Bone marrow (tissue), 2 donors: ENCODE measurements around the gene NTRK1.

Experiments
- DNase-seq, 2 donors: peaks; one replicate each; lab custom pipeline; 2025; lab: John Stamatoyannopoulos, UW

The NTRK1 gene

DNA sequence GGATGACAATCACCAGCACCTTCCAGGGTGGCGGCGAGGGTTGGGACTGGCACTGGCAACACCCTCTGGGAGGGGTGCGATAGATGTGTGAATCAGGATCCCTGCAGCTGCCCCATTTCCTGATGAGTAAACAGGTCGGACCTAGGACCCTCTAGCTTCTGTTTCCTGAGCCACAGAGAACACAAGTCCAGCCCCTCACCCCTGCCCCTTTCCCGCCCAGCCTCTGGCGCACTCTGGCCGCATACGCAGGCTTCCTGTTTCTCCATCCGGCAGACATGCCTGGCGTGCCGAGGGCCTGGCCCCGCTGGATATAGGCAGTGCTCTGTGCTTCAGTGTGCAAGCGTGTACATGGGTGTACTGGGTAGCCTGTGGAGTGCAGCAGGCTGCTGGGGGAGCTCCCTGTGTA lies 37.5 kb downstream of the NTRK1 start:
- peak in 1 of 2 donors; percentile 99 for DNase-seq

DNA sequence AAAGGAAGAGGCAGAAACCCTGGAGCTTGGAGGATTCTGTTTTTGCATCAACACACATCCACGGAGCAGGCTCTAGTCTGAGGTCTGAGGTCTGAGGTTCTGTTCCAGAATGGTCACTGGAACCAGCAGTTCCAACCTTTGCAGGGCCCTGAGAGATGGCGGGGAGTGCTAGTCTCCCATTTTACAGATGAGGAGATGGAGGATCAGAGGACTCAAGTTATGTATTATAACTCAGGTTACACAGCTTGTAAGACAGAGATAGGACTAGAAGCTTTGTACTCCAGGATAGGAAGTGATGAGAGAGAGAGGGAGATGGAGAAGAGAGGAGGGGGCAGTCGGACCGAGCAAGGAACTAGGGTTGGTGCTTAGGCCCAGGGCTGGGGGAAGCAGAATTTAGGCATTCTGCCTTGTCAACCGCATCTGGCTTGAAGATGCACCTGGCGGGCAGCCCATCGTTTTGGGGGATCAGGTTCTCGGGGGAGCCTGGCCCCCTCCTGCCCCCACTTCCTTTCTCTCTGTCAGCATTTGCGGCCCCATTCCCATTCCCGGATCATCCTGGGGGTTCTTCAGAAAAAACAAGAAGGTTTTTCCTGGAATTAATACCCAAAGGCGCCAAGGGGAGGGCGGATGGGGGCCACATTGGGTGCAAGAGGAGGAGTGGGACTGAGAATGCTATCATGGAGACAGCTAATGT lies 38.5 kb downstream of the NTRK1 start:
- no peak for DNase-seq

DNA sequence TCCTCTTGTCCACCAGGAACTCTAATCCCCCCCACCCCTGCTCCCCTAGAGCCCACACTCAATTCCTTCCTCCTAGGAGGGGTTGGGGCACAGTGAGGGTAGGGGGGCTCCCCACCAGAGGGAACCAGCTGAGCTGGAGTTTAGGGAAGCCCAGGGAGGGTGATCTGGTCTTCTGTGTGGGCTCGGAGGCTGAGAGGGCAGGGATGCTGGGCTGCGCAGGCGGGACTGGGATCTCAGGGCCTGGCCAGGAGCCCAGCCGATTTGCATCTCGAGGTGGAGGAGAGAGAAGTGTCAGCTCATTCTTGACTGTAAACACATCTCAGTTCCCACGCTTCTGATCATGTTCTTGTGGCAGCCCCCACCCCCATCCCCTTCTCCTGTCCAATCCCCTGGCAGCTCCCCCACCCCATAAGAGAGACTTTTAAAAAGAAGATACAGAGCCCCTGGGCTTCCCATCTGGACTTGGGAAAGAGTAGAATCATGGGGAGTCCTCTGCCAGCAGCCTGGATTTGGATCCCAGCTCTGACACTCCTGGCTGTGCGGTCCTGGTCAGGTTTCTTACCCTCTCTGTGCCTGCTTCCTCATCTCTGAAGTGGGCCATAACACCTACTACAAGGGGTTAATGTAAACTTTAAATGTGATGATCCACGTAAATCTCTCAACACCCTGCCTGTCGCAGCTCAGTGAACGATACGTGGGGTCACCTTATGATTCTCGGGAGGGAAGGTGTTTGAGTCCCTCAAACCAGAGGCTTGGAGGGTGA lies 39.5 kb downstream of the NTRK1 start:
- DNase-seq, result no peak

DNA sequence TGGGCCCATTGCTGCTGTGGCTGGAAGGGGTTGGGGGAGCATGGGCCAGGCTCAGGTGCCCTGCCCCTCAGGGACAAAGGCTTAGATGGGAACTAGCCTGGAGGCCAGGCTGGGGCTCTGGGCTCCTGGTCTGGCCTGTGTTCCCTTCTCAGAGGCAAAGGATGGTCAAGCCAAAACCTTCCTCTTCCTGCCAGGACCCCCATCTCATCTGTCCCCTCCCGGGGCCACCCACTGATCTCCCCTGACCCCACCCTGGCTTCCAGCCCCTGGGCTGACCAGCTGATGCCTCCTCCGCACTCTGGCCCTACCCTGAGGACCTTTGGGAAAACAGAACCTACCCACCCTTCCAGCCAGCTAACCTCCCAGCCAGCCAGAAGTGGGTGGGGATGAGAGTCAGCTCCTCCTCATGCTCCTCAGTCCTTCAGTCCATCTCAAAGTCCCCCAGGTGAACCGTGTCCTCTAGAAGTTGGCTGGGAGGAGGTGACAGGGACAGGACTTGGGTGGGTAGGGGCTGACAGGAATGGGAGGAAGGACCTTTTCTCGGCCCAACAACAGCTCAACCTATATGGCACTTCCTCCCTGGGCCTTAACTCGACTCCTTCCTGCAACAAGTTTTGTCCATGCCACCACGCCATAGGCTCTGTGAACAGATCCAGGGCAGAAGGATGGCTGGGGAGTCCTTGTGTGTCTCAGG lies 40.4 kb downstream of the NTRK1 start:
- DNase-seq, result no peak

DNA sequence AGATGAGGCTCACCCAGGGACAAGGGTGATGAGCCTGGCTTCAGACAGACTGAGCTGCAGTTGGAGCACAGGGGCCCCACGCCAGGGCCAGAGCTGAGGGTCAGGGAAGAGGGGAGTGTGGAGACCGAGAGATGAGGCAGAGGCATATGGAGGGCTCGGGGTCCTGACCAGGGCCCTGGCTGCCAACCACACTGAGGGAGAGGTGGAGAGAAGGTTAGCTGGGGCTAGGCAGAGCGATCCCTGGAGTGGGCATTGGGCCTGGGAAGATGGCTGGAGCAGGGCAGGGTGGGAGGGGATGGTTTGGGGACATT lies 40.9 kb downstream of the NTRK1 start:
- DNase-seq, result no peak

DNA sequence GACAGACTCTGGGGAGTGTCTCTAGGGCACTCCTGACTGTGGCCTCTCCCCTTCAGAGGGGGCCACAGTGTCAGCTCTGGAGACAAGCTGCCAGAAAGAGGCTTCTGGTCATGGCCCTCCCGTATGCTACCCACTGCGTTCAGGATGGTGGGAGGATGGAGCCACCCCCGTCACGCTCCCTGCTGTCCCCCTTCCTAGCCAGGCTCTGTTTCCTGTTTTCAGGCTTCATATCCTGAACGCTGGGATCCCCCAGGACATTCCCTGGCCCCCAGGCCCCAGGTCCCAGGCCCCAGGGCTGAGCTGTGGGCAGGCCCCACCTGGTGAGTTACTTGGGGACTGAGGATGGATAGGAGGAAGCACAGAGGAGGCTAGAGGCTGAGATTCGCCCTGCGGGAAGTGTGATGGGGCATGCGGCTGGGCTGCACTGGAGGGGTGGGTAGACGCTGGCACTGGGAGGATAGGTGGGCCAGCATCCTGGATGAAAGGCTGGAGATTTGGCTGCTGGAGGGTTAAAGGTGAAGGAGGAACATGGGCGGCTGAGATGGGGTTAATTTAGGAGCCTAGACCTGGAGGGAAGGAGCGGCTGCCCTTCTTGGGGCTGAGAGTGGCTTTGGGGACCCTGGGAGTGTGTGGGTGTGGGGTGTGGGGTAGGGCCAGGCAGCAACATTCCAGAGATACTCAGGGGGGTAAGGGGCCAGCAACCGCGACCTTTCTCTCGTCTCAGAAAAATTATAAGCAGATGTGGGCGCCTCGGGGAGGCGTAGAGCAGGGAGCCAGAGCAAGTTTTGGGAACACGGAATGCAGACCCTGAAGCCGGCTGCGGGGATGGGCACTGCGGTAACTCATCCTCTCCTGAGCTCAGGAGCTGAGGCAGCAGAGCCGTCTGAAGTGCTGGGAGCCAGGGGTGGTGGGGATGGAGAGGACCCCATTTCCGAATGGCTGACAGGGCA lies 41.6 kb downstream of the NTRK1 start:
- no peak for DNase-seq

DNA sequence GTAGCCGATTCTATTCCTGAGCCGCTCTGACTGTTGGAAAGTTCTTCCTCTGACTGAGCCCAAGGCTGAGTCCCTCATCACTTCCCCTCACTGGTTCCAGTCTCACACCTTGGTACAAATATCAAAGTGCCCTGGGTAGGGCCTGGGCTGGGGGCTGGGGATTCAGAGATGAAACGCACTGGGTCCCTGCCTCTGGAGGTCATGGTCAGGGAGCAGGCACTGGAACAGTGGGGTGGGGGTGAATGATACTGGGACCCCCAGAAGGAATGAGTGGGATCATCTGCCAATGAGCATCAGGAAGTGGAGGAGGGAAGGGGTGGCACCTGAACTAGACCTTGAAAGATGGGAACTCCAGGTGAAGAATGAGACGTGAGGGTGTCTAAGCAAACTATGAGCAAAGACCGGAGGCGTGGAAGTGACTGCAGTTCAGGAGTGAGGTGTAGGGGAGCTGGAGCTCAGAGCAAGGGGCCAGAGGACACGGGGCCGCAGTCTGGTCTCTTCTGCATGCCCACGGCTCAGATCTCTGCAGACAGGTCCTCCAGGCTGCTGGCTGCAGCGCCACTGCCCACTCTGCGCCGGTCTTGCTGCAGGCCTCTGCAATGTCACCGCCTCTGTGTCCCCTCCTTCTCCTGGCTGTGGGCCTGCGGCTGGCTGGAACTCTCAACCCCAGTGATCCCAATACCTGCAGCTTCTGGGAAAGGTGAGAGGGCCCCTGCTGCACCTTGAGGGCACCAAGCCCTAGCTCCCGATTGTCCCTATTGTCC lies 42.8 kb downstream of the NTRK1 start:
- no peak for DNase-seq

DNA sequence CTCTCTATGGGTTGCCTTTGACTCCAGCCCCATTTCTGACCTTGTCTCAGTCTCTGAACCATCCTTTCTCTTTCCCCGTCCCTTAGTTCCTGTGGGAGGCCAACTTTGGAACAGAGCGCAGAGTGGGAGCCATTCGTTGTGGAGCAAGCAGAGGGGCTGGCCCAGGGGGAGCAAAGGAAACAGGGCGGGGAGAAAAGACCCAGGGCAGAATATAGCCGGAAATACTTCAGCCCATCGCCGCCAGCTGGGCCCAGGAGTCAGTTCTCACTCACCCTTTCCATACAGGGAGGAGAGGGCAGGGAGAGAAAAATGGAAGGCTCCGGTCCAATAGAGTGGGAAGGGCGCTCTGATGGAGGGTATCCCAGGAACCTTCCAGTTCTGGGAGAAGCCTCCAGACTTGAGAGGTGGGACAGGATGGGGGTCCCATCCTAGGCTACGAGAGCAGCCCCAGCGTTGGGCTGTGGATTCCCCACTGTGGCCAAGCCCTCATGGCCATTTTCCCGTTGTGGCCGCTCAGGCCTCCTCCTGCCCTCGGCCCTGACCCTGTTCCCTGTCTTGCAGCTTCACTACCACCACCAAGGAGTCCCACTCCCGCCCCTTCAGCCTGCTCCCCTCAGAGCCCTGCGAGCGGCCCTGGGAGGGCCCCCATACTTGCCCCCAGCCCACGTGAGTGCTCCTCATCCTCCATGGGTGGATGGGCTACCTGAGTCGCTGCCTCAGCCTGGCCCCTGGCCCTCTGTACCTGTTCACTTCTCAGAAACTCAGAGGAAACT lies 43.7 kb downstream of the NTRK1 start:
- DNase-seq, result no peak

DNA sequence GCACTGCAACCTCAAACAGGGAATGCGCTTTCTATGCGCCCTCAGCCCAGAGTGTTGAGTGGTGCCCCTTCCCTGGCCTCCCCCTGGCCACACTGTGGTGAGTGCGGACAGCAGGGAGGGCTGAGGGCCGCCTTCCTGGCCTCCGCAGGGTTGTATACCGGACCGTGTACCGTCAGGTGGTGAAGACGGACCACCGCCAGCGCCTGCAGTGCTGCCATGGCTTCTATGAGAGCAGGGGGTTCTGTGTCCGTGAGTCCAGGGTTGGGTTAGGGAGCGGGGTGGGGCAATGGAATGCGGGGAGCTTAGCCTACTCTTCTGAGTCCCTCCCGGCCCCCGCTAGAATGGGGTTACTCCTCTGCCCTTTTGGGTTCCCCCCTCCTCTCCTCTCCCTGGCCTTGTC lies 44.5 kb downstream of the NTRK1 start:
- no peak for DNase-seq

DNA sequence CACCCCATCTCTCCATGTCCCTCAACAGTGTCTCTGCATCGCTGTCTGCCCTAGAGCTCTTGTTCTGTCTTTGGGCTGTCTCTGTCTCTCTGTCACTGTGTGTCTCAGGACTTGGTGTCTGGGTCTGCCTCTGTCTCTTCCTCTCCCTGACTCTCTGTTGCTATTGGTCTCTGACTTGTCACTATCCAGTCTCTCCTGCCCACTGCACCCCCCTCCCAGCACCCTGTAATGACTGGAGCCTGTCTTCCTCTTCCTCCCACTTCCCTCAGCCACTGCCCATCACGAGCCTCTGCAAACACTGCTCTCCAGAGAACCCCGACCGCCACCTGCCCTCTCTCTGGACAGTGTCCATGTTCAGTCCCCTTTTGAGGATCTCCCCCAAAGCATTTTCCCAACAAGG lies 45.0 kb downstream of the NTRK1 start:
- DNase-seq, result no peak

DNA sequence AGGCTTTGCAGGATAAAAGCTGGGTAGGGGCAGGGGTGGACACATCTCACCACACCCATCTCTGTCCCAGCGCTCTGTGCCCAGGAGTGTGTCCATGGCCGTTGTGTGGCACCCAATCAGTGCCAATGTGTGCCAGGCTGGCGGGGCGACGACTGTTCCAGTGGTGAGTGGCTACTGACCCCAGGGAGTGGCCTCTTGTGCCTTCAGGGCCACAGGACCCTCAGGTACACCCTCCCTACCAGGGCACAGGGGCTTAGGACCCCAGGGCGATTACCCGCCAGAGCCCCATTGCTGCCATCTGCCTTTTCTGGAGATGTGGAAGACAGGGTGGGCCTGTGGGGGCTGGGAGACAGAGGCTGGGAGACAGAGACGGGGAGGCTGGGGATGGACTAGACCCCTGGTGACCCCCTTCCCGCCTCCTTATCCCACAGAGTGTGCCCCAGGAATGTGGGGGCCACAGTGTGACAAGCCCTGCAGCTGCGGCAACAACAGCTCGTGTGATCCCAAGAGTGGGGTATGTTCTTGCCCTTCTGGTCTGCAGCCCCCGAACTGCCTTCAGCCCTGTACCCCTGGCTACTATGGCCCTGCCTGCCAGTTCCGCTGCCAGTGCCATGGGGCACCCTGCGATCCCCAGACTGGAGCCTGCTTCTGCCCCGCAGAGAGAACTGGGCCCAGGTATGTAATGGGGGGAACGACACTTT lies 45.7 kb downstream of the NTRK1 start:
- DNase-seq, result no peak

DNA sequence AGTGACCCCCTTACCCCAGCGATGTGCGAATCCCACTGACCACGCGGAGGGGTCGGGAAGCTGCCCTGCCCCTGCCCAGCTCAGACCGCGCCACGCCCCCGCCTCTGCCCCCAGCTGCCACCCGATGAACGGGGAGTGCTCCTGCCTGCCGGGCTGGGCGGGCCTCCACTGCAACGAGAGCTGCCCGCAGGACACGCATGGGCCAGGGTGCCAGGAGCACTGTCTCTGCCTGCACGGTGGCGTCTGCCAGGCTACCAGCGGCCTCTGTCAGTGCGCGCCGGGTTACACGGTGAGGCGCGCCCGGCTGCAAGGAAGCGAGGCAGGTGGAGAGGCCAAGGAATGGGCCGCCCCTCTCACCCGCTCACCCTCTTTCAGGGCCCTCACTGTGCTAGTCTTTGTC lies 47.9 kb downstream of the NTRK1 start:
- DNase-seq, result no peak

DNA sequence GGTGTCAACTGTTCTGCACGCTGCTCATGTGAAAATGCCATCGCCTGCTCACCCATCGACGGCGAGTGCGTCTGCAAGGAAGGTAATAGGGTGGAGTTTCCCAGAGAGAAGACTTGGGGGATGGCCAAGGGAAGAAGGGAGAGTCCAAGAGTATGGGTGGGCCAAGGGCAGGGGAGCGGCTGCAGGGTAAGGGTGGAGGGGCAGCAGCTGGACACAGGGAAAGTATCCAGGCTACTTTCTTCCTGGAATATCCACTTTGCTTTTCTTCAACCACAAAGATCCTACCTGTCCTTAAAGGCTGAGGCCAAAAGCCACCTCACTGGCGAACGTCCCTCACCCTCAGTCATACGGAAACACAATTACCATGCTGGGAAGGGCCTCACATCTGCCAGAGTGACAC lies 48.3 kb downstream of the NTRK1 start:
- no peak for DNase-seq

DNA sequence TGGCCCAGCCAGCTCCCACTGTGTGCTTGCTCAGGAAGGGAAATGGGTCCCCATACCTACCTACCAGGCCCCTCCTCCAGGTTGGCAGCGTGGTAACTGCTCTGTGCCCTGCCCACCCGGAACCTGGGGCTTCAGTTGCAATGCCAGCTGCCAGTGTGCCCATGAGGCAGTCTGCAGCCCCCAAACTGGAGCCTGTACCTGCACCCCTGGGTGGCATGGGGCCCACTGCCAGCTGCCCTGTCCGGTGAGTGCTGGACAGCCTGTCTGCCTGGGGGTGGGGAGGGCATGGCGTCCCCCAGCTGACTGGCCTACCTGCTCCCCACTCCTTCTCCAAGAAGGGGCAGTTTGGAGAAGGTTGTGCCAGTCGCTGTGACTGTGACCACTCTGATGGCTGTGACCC lies 49.0 kb downstream of the NTRK1 start:
- no peak for DNase-seq

DNA sequence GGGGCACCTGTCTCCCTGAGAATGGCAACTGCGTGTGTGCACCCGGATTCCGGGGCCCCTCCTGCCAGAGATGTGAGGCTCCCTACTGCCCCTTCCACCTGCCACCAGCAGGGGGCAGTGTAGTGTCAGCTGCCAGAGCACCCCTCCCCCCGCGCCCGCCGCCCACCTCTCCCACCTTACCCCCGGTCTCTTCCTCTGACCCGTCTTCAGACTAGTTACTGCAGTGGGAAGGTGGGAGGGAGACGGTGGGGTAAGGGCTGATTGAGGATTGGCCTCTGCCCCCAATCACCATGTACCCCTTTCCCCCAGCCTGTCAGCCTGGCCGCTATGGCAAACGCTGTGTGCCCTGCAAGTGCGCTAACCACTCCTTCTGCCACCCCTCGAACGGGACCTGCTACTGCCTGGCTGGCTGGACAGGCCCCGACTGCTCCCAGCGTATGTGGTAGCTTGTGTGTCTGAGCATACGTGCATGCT lies 49.7 kb downstream of the NTRK1 start:
- peak in 1 of 2 donors; percentile 21 for DNase-seq

DNA sequence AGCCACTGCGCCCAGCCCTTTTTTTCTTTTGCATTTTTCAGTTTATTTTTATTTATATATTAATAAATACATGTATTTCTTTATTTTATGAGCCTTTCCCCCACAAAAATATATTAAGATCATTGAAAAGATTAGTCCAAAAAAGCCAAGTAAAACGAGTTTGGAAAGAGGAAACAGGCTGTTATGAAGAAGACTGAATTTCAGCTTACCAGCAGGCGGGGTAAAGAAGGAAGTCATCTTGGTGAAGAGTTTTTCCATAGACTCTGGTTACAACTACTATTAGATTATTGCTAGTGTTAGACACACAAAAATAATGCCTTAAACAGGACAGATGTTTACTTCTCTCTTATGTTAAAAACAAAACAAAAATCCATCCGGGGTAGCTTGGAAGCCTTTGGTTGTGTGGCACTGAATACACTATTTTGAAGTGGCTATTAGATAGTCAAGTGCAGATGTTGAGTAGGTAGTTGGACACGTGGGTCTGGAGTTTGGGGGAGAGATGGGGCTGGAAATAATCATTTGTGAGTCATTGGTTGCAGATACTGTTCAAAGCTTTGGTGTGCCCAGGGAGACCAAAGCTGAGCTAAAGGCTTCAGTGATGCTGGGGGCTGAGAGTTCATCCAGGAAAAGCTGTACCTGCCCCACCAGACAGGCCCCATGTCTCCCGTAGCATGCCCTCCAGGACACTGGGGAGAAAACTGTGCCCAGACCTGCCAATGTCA lies 51.1 kb downstream of the NTRK1 start:
- peak in 1 of 2 donors; percentile 24 for DNase-seq

DNA sequence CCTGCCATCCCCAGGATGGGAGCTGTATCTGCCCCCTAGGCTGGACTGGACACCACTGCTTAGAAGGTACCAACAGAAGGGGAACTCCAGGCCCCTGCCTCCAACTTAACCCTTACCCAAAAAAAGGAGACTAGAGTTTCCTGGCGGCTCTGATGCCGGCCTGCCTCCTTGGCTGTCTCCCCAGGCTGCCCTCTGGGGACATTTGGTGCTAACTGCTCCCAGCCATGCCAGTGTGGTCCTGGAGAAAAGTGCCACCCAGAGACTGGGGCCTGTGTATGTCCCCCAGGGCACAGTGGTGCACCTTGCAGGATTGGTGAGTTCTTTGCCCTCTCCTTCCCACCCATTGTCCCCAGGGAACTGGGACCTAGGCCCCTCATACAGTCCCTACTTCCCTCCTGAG lies 51.6 kb downstream of the NTRK1 start:
- no peak for DNase-seq

DNA sequence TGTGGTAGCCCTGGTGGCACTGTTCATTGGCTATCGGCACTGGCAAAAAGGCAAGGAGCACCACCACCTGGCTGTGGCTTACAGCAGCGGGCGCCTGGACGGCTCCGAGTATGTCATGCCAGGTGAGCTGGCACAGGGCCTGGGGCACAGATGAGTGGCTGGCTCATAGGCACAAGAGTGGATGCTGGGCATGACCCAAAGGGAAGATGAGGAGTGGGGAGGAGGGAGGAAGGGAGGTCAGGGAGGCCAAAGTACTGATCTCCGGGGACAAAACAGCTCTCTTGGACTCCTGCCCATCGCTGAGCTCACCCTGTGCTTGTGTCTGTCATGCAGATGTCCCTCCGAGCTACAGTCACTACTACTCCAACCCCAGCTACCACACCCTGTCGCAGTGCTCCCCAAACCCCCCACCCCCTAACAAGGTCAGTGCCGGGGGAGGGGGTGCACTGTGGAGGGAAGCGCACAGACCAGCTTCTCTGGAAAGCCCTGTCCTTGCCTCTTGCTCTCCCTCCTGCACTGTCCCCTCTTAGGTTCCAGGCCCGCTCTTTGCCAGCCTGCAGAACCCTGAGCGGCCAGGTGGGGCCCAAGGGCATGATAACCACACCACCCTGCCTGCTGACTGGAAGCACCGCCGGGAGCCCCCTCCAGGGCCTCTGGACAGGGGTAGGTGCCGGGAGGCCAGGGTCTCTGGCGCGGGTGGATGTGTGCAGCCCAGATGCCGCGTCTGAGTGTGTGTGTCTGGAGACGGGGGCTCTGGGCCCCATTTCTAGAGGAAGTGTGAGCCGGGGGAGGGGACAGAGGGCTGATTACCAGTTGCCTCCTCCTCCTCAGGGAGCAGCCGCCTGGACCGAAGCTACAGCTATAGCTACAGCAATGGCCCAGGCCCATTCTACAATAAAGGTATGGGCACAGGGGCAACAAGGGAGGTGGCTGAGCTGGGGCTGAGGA lies 52.5 kb downstream of the NTRK1 start:
- no peak for DNase-seq
